HepG2 (cell line): ENCODE data around the gene JOSD2. TPM values are rescaled to one million over a fixed set of nuclear protein-coding genes. Genes with fewer than 3 reads are reported as not detected.

Experiments
- CHCHD3 ChIP-seq: sonication (generic); formaldehyde crosslinking; IDR thresholded peaks from 2 replicates; pipeline ENCODE4 v1.8.0; 2022; ENCODE audit warnings: mild to moderate bottlenecking, missing genetic modification reagents, moderate library complexity
- ETV5 ChIP-seq: IDR thresholded peaks from 2 replicates; pipeline ENCODE4 v1.6.1; 2018; ENCODE audit warnings: missing biosample characterization, missing genetic modification reagents, inconsistent platforms, borderline replicate concordance
- FOXC1 ChIP-seq: sonication (generic); formaldehyde crosslinking; IDR thresholded peaks from 2 replicates; pipeline ENCODE4 v1.8.0; 2022; ENCODE audit warnings: mild to moderate bottlenecking, missing genetic modification reagents, borderline replicate concordance
- FOXK1 ChIP-seq: sonication (generic); formaldehyde crosslinking; IDR thresholded peaks from 2 replicates; pipeline ENCODE4 v1.4.0; 2020; ENCODE audit warnings: low read depth, missing genetic modification reagents, borderline replicate concordance
- GATAD2A ChIP-seq: IDR thresholded peaks from 2 replicates; pipeline ENCODE4 v1.6.1; 2016
- GTF2F1 ChIP-seq: fragments of 150-350 bp; IDR thresholded peaks from 2 replicates; pipeline ENCODE4 v1.6.1; 2014; ENCODE audit warnings: low read length
- HDAC2 ChIP-seq: sonication (generic); formaldehyde crosslinking; IDR thresholded peaks from 2 replicates; pipeline ENCODE4 v1.4.0; 2020; ENCODE audit warnings: missing genetic modification reagents
- HMG20A ChIP-seq: IDR thresholded peaks from 2 replicates; pipeline ENCODE4 v1.6.1; 2016; ENCODE audit warnings: borderline replicate concordance
- MYPOP ChIP-seq: sonication (generic); formaldehyde crosslinking; IDR thresholded peaks from 2 replicates; pipeline ENCODE4 v1.8.1; 2023; ENCODE audit warnings: mild to moderate bottlenecking, moderate library complexity, missing genetic modification reagents
- NR2F1 ChIP-seq, 2 experiments: fragments of 450-650 bp in 1 of 2; formaldehyde crosslinking in 1 of 2; IDR thresholded peaks; 2 replicates each; pipeline versions ENCODE4 v1.5.0 to v1.6.1; 2016 to 2020; ENCODE audit warnings: mild to moderate bottlenecking in 1 of 2, missing compliant biosample characterization in 1 of 2, missing genetic modification reagents in 1 of 2, moderate library complexity in 1 of 2
- RELA ChIP-seq: sonication (generic); formaldehyde crosslinking; IDR thresholded peaks from 2 replicates; pipeline ENCODE4 v1.4.0; 2020; ENCODE audit warnings: missing genetic modification reagents
- SMAD3 ChIP-seq: sonication (generic); formaldehyde crosslinking; IDR thresholded peaks from 2 replicates; pipeline ENCODE4 v1.4.0; 2020; ENCODE audit warnings: missing genetic modification reagents
- SOX6 ChIP-seq, 2 experiments: fragments of 450-650 bp in 1 of 2; sonication (generic) in 1 of 2; formaldehyde crosslinking in 1 of 2; IDR thresholded peaks; 2 replicates each; pipeline versions ENCODE4 v1.4.0 to v1.6.1; 2017 to 2020; ENCODE audit warnings: antibody characterized with exemption in 1 of 2, mild to moderate bottlenecking in 1 of 2, missing genetic modification reagents in 1 of 2
- TARDBP ChIP-seq: sonication (generic); formaldehyde crosslinking; IDR thresholded peaks from 2 replicates; pipeline ENCODE4 v1.8.0; 2022; ENCODE audit warnings: mild to moderate bottlenecking, missing genetic modification reagents
- TEAD2 ChIP-seq: sonication (generic); formaldehyde crosslinking; IDR thresholded peaks from 2 replicates; pipeline ENCODE4 v1.9.0; 2021; ENCODE audit warnings: missing genetic modification reagents
- TEAD3 ChIP-seq: optimal IDR thresholded peaks from 2 replicates; pipeline ENCODE3; 2016; ENCODE audit warnings: borderline replicate concordance
- TRIM22 ChIP-seq: fragments of 450-650 bp; IDR thresholded peaks from 2 replicates; pipeline ENCODE4 v1.6.1; 2017
- ZBTB44 ChIP-seq: sonication (generic); formaldehyde crosslinking; IDR thresholded peaks from 2 replicates; pipeline ENCODE4 v1.4.0; 2020; ENCODE audit warnings: missing genetic modification reagents
- ZFP91 ChIP-seq: sonication (generic); formaldehyde crosslinking; IDR thresholded peaks from 2 replicates; pipeline ENCODE4 v1.9.0; 2022; ENCODE audit warnings: missing genetic modification reagents, mild to moderate bottlenecking, borderline replicate concordance
- ZNF317 ChIP-seq: sonication (generic); formaldehyde crosslinking; IDR thresholded peaks from 2 replicates; pipeline ENCODE4 v1.5.0; 2020; ENCODE audit warnings: mild to moderate bottlenecking, missing genetic modification reagents
- ZNF512 ChIP-seq: sonication (generic); formaldehyde crosslinking; IDR thresholded peaks from 2 replicates; pipeline ENCODE4 v1.4.0; 2020; ENCODE audit warnings: mild to moderate bottlenecking, missing genetic modification reagents
- ZNF547 ChIP-seq: sonication (generic); formaldehyde crosslinking; IDR thresholded peaks from 2 replicates; pipeline ENCODE4 v1.5.1; 2020; ENCODE audit warnings: mild to moderate bottlenecking, missing genetic modification reagents
- ZNF614 ChIP-seq: IDR thresholded peaks from 2 replicates; pipeline ENCODE4 v1.6.1; 2018; ENCODE audit warnings: missing biosample characterization, missing genetic modification reagents, inconsistent platforms, borderline replicate concordance
- ZNF737 ChIP-seq: sonication (generic); formaldehyde crosslinking; IDR thresholded peaks from 2 replicates; pipeline ENCODE4 v1.5.0; 2020; ENCODE audit warnings: missing genetic modification reagents, mild to moderate bottlenecking, borderline replicate concordance
- polyA plus RNA-seq, 8 experiments: library from polyadenylated mRNA; depleted of rRNA in 3 of 8; stranded (reverse) in 7 of 8; unstranded in 1 of 8; fragments of >200 nt; fragmentation: Illumina TruSeq in 4 of 8; extraction: Trizol in 4 of 8; gene quantifications; 2 replicates each; pipeline versions ENCODE4 v1.2.1 to v1.2.3, GENCODE V29; 2011 to 2016; ENCODE audit warnings: low read depth in 4 of 8, missing spikeins in 1 of 8, mixed read lengths in 1 of 8; ENCODE audit not compliant: insufficient read depth in 1 of 8
- total RNA-seq, 5 experiments: library from RNA; depleted of rRNA; stranded (reverse); fragments of >200 nt; fragmentation: Illumina TruSeq; extraction: Trizol; gene quantifications; 2 replicates each; pipeline ENCODE4 v1.2.3, GENCODE V29; 2016; ENCODE audit warnings: low read depth in 1 of 5

The JOSD2 gene
- total and polyA plus RNA-seq, 2 of the 13 experiments (the other 11 are each of a cell fraction or from before 2014, with no cell fraction given) = 2.0 to 4.1 TPM

GRCh38 chr19:50460161-50460765 is 50.7 kb downstream of the JOSD2 start (continued):
- no peak for TF ChIP-seq GTF2F1
- no peak for TF ChIP-seq ZNF317 (CRISPR knock-in tag)
- 0 out of 2 replicates have a peak, but pooled peaks have one; percentile 39 for TF ChIP-seq HDAC2 (CRISPR knock-in tag)
- no peak for TF ChIP-seq FOXC1 (CRISPR knock-in tag)
- TF ChIP-seq MYPOP = no peak
- no peak for TF ChIP-seq ZFP91
- TF ChIP-seq TRIM22 = no peak
- no peak for TF ChIP-seq SOX6 (IDR thresholded peaks at IDR 0.05)
- peak; percentile 27; the same call in 1 of the 2 replicates for TF ChIP-seq SOX6 (CRISPR knock-in tag; IDR thresholded peaks at IDR 0.05)
- 0 out of 2 replicates have a peak, but pooled peaks have one; percentile 26 for TF ChIP-seq ETV5
- TF ChIP-seq ZNF547 (CRISPR knock-in tag) = no peak
- TF ChIP-seq CHCHD3 (CRISPR knock-in tag) = no peak
- TF ChIP-seq ZNF614 (CRISPR knock-in tag) = peak; percentile 33; the same call in 1 of the 2 replicates
- TF ChIP-seq NR2F1 (CRISPR knock-in tag; IDR thresholded peaks at IDR 0.05) = peak; percentile 43 to 84; a peak in 3 of 4 replicates
- no peak for TF ChIP-seq RELA (CRISPR knock-in tag)
- 0 out of 2 replicates have a peak, but pooled peaks have one; percentile 35 for TF ChIP-seq HMG20A (CRISPR knock-in tag)
- TF ChIP-seq TARDBP (CRISPR knock-in tag) = 0 out of 2 replicates have a peak, but pooled peaks have one; percentile 27
- TF ChIP-seq FOXK1 (CRISPR knock-in tag) = no peak
- TF ChIP-seq ZBTB44 (CRISPR knock-in tag) = no peak
- TF ChIP-seq ZNF737 (CRISPR knock-in tag) = no peak
- TF ChIP-seq SMAD3 (CRISPR knock-in tag) = no peak
- no peak for TF ChIP-seq ZNF512 (CRISPR knock-in tag)
- no peak for TF ChIP-seq TEAD2 (CRISPR knock-in tag)
- TF ChIP-seq TEAD3 = peak; percentile 99
- TF ChIP-seq GATAD2A (CRISPR knock-in tag) = peak; percentile 39; the same call in 1 of the 2 replicates
